ENCODE measurements around the gene RSBN1. TPM values are rescaled to one million over a fixed set of nuclear protein-coding genes. Genes with fewer than 3 reads are reported as not detected.
A peak's percentile ranks its signal among the peaks of the same experiment; 100 is the strongest.

RSBN1 gene
- total RNA-seq, 1 experiment from 2014 or later, result 13.6 TPM

DNA sequence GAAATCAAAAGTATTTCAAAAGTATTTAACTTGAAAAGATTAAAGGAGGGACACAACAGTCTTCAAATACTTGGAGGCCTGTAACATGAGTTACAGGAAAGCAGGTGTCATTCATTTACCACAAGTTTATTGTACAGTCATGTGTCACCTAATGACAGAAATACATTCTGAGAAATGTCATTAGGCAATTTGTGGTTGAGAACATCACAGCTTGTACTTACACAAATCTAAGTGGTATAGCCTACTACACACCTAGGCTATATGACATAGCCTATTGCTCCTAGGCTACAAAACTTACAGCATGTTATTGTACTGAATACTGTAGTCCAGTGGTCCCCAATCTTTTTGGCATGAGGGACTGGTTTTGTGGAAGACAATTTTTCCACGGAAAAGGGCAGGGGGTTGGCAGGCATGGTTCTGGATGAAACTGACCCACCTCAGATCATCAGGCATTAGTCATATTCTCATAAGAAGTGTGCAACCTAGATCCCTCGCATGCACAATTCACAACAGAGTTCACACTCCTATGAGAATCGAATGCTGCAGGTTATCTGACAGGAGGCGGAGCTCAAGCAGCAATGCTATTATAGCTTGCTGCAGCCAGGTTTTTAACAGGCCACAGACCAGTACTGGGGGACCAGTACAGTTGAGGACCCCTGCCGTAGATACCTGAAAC lies 28.0 kb downstream of the RSBN1 start:
- DNase-seq (ENCODE audit: low spot score), result peak; percentile 41
- in situ Hi-C loops (cut with HindIII; ENCODE audit: low sequenced_read_pairs), result no loop called here

DNA sequence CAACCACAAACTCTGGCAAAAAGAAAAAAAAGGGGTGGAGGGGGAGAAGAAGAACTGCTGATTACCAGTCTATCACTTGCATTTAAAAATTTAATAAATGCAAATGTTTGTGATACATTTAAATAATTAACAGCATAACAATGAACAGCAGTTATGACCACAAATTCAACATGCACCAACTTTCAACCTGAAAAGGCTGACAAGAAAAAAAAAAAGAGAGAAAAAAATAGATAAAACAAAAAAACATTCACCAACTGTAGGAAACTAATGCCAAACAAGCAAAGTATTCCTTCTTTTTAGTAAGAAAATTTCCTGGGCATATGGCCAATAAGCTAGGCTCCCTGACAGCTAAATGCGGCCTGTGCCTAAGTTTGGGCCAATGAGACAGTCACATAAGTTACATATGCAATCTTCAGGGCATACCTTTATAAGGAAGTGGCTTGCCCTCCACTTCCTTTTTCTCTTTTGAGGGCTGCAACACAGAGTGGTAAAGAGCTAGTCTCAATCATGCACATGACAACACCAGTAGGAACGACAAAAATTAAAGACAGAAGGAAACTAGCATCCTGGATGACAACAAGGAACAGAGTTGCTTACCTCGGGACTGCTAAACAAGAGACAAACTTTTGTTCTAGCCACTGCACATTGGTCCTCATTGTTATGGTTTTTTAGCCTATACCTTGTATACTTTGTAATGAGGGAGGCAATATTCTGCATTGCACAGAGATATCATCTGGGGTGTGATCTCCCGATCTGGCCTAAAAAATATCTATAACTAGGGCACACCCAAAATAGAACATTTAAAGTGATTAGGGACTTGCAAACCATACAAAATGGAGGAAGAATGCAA lies 28.8 kb downstream of the RSBN1 start:
- in situ Hi-C loops (cut with HindIII; ENCODE audit: low sequenced_read_pairs), result no loop called here
- DNase-seq (ENCODE audit: low spot score), result peak; percentile 58

DNA sequence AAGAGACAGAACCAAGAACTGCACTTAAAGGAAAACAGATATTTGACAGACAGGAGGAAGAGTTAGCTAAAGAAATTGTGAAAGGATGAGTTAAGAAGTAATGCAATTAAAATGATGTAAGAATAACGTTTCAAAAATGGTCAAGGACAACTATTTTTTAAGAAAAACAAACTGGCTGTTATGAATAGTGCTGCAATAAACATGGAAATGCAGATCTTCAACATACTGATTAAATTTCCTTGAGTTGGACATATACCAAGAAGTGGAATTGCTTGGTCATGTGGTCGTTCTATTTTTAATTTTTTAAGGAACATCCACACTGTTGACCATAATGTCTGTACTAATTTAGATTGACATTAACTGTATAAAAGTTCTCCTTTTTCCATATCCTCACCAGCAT lies 29.9 kb downstream of the RSBN1 start:
- peak; percentile 63 for DNase-seq (ENCODE audit: low spot score)
- in situ Hi-C loops (cut with HindIII; ENCODE audit: low sequenced_read_pairs), result no loop called here

- DNase-seq (ENCODE audit: low spot score), result peak; percentile 20
- in situ Hi-C loops (cut with HindIII; ENCODE audit: low sequenced_read_pairs), result no loop called here
These were observed 31.7 kb downstream of the RSBN1 start for GRCh38 chr1:113780374-113781146.

DNA sequence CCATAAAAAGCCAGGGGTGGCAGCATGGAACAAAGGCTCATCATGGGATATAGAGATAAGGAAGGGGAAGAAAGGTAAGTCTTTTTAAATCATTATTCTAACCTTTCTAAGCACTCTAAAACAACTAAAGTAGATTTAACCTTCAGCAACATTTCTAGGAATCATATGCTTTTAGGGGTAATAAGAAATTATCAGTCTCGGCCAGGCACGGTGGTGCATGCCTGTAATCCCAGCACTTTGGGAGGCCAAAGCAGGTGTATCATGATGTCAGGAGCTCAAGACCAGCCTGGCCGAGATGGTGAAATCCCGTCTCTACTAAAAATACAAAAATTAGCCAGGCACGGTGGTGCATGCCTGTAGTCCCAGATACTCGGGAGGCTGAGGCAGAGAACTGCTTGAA lies 32.7 kb downstream of the RSBN1 start:
- no peak for DNase-seq (ENCODE audit: low spot score)
- in situ Hi-C loops (cut with HindIII; ENCODE audit: low sequenced_read_pairs), result no loop called here

GRCh38 chr1:113777561-113777960 lies 34.7 kb downstream of the RSBN1 start:
- no peak for DNase-seq (ENCODE audit: low spot score)
- in situ Hi-C loops (cut with HindIII; ENCODE audit: low sequenced_read_pairs), result no loop called here

DNA sequence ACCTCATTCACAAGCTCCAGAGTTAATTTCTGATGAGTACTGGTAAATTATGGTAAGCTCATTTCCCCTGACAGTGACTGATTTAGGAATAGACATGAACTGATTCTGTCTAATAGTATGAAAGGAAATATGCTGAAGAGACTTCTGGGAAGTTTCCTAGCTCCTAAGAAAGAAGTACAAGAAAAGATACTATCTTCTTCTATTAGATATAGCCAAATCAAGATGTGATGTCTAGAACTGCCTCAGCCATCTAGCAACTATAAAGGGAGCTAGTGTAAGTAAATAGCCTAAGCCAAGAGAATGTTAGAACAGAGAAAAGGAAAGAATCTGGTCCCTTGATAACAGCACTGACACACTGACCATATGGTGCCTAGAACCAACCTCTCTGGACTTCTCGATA lies 42.2 kb downstream of the RSBN1 start:
- in situ Hi-C loops (cut with HindIII; ENCODE audit: low sequenced_read_pairs), result no loop called here
- DNase-seq (ENCODE audit: low spot score), result peak; percentile 69

- in situ Hi-C loops (cut with HindIII; ENCODE audit: low sequenced_read_pairs), result no loop called here
- peak; percentile 85 for DNase-seq (ENCODE audit: low spot score)
These were observed 42.7 kb downstream of the RSBN1 start for GRCh38 chr1:113769601-113769970.

DNA sequence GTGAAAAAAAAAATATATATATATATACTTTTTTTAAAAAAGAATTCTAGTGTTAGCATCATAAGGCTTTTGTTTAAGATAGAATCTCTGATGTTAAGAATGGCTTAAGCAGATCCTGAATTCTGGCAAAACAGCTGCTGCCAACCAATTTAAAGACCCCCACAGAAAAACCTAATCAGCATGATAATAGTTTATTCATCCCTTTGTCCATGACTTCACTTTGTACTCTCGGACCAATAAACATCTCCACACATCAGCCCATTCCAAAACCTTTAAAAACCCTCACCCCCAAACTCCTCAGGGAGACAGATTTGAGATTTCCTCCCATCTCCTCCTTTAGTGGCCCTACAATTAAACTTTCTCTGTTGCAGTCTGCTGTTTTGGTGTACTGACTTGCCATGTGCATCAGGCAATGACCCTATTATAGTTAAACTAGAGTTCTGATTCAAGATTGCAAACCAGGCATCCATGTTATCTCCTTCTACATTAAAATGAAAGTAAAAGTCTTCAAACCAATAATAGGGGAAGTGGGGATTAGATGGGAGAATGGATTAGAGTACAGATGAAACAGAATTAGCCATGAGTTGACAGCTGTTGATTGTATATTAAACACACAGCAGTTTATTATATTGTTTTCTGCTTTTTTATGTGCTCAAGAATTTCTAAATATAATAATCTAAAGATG lies 43.2 kb downstream of the RSBN1 start:
- in situ Hi-C loops (cut with HindIII; ENCODE audit: low sequenced_read_pairs), result no loop called here
- DNase-seq (ENCODE audit: low spot score), result peak; percentile 23

DNA sequence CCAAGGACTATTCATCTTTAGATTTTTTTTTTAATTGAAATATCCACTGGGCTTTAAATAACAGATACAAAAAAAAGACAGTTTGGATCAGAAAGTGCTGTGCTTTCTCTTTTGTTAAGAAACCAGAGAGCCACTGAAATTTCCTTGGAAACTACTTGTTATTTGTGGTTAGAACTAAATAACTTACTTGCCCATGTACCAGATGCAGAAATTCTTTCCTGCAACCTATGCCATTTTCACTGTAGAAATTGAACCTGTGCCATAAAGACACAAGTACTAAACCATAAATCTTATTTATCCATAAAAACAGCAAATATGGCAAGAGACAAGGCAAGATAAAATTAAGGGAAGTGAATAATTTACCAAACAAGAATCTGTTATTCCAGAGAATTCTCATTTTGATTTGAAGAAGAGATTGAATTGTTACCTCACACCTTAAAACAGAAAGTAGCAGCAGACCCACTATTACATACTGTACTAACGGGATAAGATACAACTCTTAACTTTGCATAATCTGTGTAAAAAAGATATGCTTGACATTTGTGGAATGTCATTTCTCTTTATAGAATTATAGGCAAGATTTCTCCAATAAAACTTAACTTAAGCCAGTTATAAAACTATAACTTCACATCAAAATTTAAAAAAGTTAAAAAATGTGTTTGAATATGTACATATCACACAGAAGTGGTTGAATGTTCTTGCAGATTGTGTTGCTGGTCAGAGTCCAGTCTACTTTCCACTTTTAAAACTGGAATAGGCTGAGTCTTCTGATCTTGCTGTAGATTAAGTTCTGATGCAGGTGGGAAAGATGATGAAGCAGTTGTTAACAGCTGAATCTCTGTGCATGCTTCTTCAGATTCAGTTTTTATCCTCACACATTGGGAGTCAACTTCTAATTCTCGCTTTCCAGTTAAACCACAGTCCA lies 46.7 kb downstream of the RSBN1 start:
- in situ Hi-C loops (cut with HindIII; ENCODE audit: low sequenced_read_pairs), result no loop called here
- DNase-seq (ENCODE audit: low spot score), result no peak

DNA sequence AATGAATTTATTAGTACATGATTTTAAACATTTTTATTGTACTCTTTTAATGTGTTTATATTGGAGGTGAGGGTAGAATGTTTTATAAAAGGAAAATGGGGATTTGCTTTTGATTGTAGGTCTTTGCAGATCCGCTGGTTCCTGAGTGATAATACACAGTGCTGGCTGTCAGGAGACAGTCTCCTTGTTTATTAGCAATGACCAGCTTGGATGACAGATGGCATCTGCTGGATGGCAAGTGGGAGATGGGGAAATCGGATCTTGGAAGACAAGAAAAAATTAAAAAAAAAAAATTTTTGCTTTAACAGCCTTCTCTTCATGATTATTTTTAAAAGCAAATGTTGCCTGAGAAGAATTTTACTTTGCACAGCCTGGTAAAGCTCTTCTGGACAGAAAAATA lies 48.6 kb downstream of the RSBN1 start:
- in situ Hi-C loops (cut with HindIII; ENCODE audit: low sequenced_read_pairs), result no loop called here
- peak; percentile 96 for DNase-seq (ENCODE audit: low spot score)

- in situ Hi-C loops (cut with HindIII; ENCODE audit: low sequenced_read_pairs), result no loop called here
- no peak for DNase-seq (ENCODE audit: low spot score)
These were observed 50.3 kb downstream of the RSBN1 start for GRCh38 chr1:113761937-113762336.

DNA sequence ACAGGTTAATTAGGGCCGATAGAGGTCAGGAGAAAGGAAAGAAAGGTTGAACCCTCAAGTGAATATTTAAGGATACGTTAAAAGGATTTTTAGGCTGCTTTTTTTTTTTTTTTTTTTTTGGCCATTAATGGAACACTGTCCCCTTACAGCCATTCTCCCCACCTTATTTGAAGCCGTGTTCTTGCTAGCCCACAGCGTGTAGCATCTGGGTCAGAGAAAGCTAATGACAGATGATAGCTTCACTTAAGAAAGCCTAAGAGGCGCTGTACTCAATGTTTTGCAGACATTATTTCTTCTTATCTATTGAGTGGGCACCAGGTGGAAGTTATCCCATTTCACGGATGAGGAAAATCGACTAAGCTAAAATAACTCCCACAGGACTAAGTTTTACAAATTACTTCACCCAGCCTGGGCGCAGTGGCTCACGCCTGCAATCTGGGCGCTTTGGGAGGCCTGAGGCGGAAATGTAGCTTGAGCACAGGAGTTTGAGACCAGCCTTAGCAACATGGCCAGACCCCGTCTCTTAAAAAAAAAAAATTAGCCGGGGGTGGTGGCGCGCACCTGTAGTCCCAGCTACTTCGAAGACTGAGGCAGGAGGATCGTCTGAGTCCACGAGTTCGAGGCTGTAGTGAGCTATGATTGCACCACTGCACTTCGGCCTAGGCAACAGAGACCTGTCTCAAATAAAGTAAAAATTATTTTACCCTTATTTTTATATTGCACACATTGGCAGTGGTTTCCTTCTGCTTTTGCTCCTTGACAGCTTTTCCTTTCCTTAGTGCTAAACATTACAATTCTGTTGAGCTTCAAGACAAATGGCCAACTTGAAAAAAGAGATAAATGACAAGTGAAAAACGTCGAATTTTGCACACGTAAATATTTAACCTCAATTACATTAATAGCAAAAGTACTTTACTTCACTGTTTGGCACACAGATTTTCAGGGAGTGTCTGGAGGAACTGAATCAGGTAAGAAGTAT lies 51.9 kb downstream of the RSBN1 start:
- in situ Hi-C loops (cut with HindIII; ENCODE audit: low sequenced_read_pairs), result no loop called here
- DNase-seq (ENCODE audit: low spot score), result no peak

DNA sequence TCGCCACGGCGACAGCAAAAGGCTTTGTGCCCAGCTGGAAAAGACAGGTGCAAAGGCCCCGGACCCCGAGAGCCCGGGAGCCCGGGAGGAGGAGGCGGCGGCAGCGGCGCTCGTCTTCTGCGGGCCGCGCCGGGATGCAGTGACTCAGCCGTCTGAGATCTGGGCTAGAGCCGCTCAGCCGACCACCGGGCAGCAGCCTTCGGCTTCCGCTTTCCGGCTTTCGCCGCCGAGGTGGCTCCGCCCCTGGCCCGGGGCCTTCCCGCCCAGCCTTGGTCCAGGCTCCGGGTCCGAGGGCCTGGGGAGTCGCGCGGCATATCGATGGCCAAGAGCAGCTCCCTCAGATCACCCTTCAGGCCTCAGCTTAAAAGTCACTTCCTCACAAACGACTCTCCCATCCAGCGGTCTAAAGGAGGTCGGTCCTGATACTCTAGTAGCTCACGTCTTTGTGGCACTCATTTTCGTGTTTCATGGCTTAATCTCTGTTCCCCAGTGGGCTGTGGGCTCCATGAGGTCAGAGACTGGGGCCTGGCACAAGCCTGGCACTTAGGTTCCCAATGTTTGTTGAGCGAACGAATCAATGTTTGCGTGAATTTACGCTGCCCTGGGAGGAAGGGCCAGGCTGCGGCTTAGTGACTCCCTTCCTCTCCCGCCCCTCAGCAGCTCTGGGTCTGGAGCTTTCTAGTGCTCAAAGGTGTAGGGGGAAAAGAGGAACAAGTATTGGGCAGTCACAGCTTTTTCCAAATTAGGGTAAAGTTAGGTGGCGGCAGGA lies 52.8 kb downstream of the RSBN1 start, which contains the start of gene PHTF1:
Gene PHTF1, minus strand, starts transcription at position 154 of the 769 bp plus-strand sequence. CDS start 783 bp downstream, outside the sequence.
- in situ Hi-C loops (cut with HindIII; ENCODE audit: low sequenced_read_pairs), result no loop called here
- peak; percentile 88 for DNase-seq (ENCODE audit: low spot score)

GRCh38 chr1:113758631-113759332 lies 53.5 kb downstream of the RSBN1 start:
- in situ Hi-C loops (cut with HindIII; ENCODE audit: low sequenced_read_pairs), result no loop called here
- DNase-seq (ENCODE audit: low spot score), result peak; percentile 72

DNA sequence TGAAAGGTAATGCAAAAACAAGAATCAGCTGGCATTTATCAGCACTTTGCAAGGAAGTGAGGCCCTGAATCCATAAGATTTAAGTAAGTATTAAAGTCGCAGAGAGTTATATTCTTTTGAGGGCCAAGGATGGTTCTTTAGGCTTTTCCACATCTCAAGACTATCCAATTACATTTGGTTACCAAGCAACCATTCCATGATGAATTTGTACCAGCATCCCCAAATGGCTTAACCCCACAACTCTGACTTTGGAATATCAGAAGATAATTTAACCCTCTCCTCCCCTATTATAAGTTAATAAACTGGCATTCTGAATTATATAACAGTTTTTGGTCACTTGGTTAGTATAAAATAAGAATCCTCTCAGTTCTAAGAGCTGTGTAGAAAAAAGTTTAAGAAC lies 55.8 kb downstream of the RSBN1 start:
- no peak for DNase-seq (ENCODE audit: low spot score)
- in situ Hi-C loops (cut with HindIII; ENCODE audit: low sequenced_read_pairs), result no loop called here

Data from G401 (cell line).